Vagina (tissue), 2 donors: Measurements from ENCODE around the gene PTGR1. TPM values are rescaled to one million over a fixed set of nuclear protein-coding genes. Genes with fewer than 3 reads are reported as not detected.
A peak's percentile ranks its signal among the peaks of the same experiment; 100 is the strongest.
"Not testable (repeated sequence)": the region's sequence is repeated elsewhere in the genome, so short reads cannot be mapped to it uniquely, and the experiment has no call there.

ENCODE experiments used
- DNase-seq, 2 donors: peaks; one replicate each; pipeline ENCODE4 v3.0.0-alpha.2; 2017; ENCODE audit errors: extremely low spot score in 2 of 2
- H3K27ac ChIP-seq: fragments of 200-600 bp; sonication (generic); one replicate; pipeline ENCODE4 v1.5.1; 2019
- H3K27me3 ChIP-seq: fragments of 200-600 bp; sonication (generic); one replicate; pipeline ENCODE4 v1.5.1; 2019
- H3K36me3 ChIP-seq, 2 donors: fragments of 200-600 bp; sonication (generic); one replicate each; pipeline ENCODE4 v1.5.1; 2017 to 2019
- H3K4me1 ChIP-seq: fragments of 200-600 bp; sonication (generic); one replicate; pipeline ENCODE4 v1.5.1; 2019
- H3K4me3 ChIP-seq, 2 donors: fragments of 200-600 bp; sonication (generic); 1 replicate in 1 of 2; 2 replicates in 1 of 2; pipeline ENCODE4 v1.5.1; 2016 to 2019
- H3K9me3 ChIP-seq: fragments of 200-600 bp; sonication (generic); one replicate; pipeline ENCODE4 v1.5.1; 2019
- CTCF ChIP-seq, 3 experiments: fragments of 450-650 bp in 2 of 3; fragments of 200-600 bp in 1 of 3; sonication (generic) in 1 of 3; IDR thresholded peaks; one replicate each; pipeline ENCODE4 v1.5.1; 2017 to 2019; ENCODE audit warnings: antibody characterized with exemption in 3 of 3, mild to moderate bottlenecking in 2 of 3, moderate library complexity in 2 of 3
- POLR2A ChIP-seq, 2 donors: fragments of 450-650 bp; IDR thresholded peaks; one replicate each; pipeline ENCODE4 v1.6.1; 2017; ENCODE audit warnings: antibody characterized with exemption in 2 of 2, mild to moderate bottlenecking in 2 of 2, moderate library complexity in 2 of 2
- POLR2AphosphoS5 ChIP-seq, 2 donors: sonication (generic); formaldehyde crosslinking; IDR thresholded peaks; one replicate each; pipeline ENCODE4 v1.9.0; 2017; ENCODE audit warnings: antibody characterized with exemption in 2 of 2, mild to moderate bottlenecking in 2 of 2, low read depth in 1 of 2; ENCODE audit not compliant: insufficient read depth in 1 of 2
- intact Hi-C: fragments of 100-400 bp; cut with DNase I; formaldehyde crosslinking; loops from one replicate; pipeline ENCODE4 v1.15.1; 2023
- total RNA-seq: library from RNA; depleted of rRNA; stranded (reverse); fragments of >200 nt; gene quantifications from one replicate; pipeline ENCODE4 v1.2.3, GENCODE V29; 2016

PTGR1 gene
- total RNA-seq, 1 donor from 2014 or later = 40.3 TPM

GRCh38 chr9:111588846-111589245 is 10.6 kb downstream of the PTGR1 start:
- no peak for DNase-seq
- Histone ChIP-seq H3K4me1 (no peaks in the 10 kb centered on the region), H3K36me3 (peaks cover 0 to 34% of the 10 kb centered on the region in 2 donors), H3K27ac (no peak overlapping the region), H3K9me3 (no peaks in the 10 kb centered on the region), H3K27me3 (no peaks in the 10 kb centered on the region), H3K4me3 (no peak overlapping the region)
- TF ChIP-seq POLR2AphosphoS5 (IDR thresholded peaks at IDR 0.05; ENCODE audit: insufficient read depth in 1 of 2, low read depth in 1 of 2) (no peak), POLR2A (IDR thresholded peaks at IDR 0.05) (no peak), CTCF (IDR thresholded peaks at IDR 0.05) (no peak)
- intact Hi-C loops = no loop called here

- H3K36me3 ChIP-seq = peaks cover 0 to 38% of the 10 kb centered on the region in 2 donors
- H3K27ac ChIP-seq = no peak overlapping the region
- H3K4me3 ChIP-seq = no peak overlapping the region
- DNase-seq = no peak
- TF ChIP-seq CTCF (IDR thresholded peaks at IDR 0.05) (no peak), POLR2A (IDR thresholded peaks at IDR 0.05) (no peak), POLR2AphosphoS5 (IDR thresholded peaks at IDR 0.05; ENCODE audit: insufficient read depth in 1 of 2, low read depth in 1 of 2) (no peak)
- H3K9me3 ChIP-seq = no peaks in the 10 kb centered on the region
- no peaks in the 10 kb centered on the region for H3K4me1 ChIP-seq
- no peaks in the 10 kb centered on the region for H3K27me3 ChIP-seq
- intact Hi-C loops = no loop called here
Observed at GRCh38 chr9:111586378-111586777, 13.1 kb downstream of the PTGR1 start.

GRCh38 chr9:111582888-111583287 is 16.6 kb downstream of the PTGR1 start:
- Histone ChIP-seq H3K4me3 (no peak overlapping the region), H3K36me3 (peaks cover 0 to 52% of the 10 kb centered on the region in 2 donors), H3K27me3 (no peaks in the 10 kb centered on the region), H3K9me3 (no peaks in the 10 kb centered on the region), H3K27ac (no peak overlapping the region), H3K4me1 (no peaks in the 10 kb centered on the region)
- TF ChIP-seq POLR2A (IDR thresholded peaks at IDR 0.05) (no peak), CTCF (IDR thresholded peaks at IDR 0.05) (no peak), POLR2AphosphoS5 (IDR thresholded peaks at IDR 0.05; ENCODE audit: insufficient read depth in 1 of 2, low read depth in 1 of 2) (no peak)
- intact Hi-C loops = no loop called here
- DNase-seq = no peak

GRCh38 chr9:111572950-111573604 is 26.4 kb downstream of the PTGR1 start:
- Histone ChIP-seq H3K9me3 (no peaks in the 10 kb centered on the region), H3K4me1 (no peaks in the 10 kb centered on the region), H3K27ac (peak overlapping the region; percentile 38), H3K27me3 (no peaks in the 10 kb centered on the region), H3K4me3 (no peak overlapping the region), H3K36me3 (peaks cover 1 to 53% of the 10 kb centered on the region in 2 donors)
- intact Hi-C loops = no loop called here
- DNase-seq = peak in 1 of 2 donors; percentile 18
- TF ChIP-seq POLR2A (IDR thresholded peaks at IDR 0.05) (no peak), POLR2AphosphoS5 (IDR thresholded peaks at IDR 0.05; ENCODE audit: insufficient read depth in 1 of 2, low read depth in 1 of 2) (no peak), CTCF (IDR thresholded peaks at IDR 0.05) (no peak)

- H3K4me1 ChIP-seq, H3K9me3 ChIP-seq, H3K4me3 ChIP-seq, DNase-seq, H3K27ac ChIP-seq, intact Hi-C loops, H3K27me3 ChIP-seq: not testable (repeated sequence)
- peaks cover 3 to 90% of the 10 kb centered on the region in 2 donors for H3K36me3 ChIP-seq
Observed at GRCh38 chr9:111568127-111568526, 31.3 kb downstream of the PTGR1 start.
